ENCODE measurements around the gene ESR2.
"Not testable (repeated sequence)": the region's sequence is repeated elsewhere in the genome, so short reads cannot be mapped to it uniquely, and the experiment has no call there.

ESR2 gene

GRCh38 chr14:64069634-64070359 lies 224.4 kb downstream of the ESR2 start:
- DNase-seq = no peak

- DNase-seq = no peak
Observed at GRCh38 chr14:64064447-64064846, 229.7 kb downstream of the ESR2 start.

GRCh38 chr14:64062381-64063115 lies 231.6 kb downstream of the ESR2 start:
- DNase-seq = no peak

GRCh38 chr14:64061706-64062105 lies 232.5 kb downstream of the ESR2 start:
- DNase-seq = no peak

- no peak for DNase-seq
Observed at GRCh38 chr14:64061115-64061514, 233.1 kb downstream of the ESR2 start.

GRCh38 chr14:64060648-64061096 lies 233.5 kb downstream of the ESR2 start:
- peak; percentile 2 for DNase-seq

GRCh38 chr14:64060199-64060545 lies 234.0 kb downstream of the ESR2 start:
- no peak for DNase-seq

GRCh38 chr14:64059454-64060198 lies 234.5 kb downstream of the ESR2 start:
- no peak for DNase-seq

GRCh38 chr14:64053694-64054669 lies 240.2 kb downstream of the ESR2 start:
- DNase-seq = no peak

GRCh38 chr14:64049616-64050381 lies 244.4 kb downstream of the ESR2 start:
- DNase-seq = no peak

GRCh38 chr14:64045091-64045490 lies 249.1 kb downstream of the ESR2 start:
- no peak for DNase-seq

- DNase-seq = not testable (repeated sequence)
Observed at GRCh38 chr14:64043296-64043695, 250.9 kb downstream of the ESR2 start.

GRCh38 chr14:64040044-64040443 lies 254.1 kb downstream of the ESR2 start:
- no peak for DNase-seq

GRCh38 chr14:64038841-64039542 lies 255.2 kb downstream of the ESR2 start:
- no peak for DNase-seq

- not testable (repeated sequence) for DNase-seq
Observed at GRCh38 chr14:64037869-64038745, 256.1 kb downstream of the ESR2 start.

GRCh38 chr14:64035143-64035542 lies 259.0 kb downstream of the ESR2 start:
- DNase-seq = no peak
